AG09309 (cell line): Measurements from ENCODE around the gene CLPTM1L.

Source experiments
- DNase-seq: peaks from one replicate; pipeline ENCODE4 v3.0.0-alpha.2; 2010; ENCODE audit warnings: low read depth
- H3K4me3 ChIP-seq: 2 replicates; pipeline ENCODE4 v1.5.1; 2011; ENCODE audit warnings: mild to moderate bottlenecking, low read depth, low read length, moderate library complexity; ENCODE audit not compliant: control insufficient read depth
- TF ChIP-seq, protein P1 (sequence below): IDR thresholded peaks from 2 replicates; pipeline ENCODE4 v1.5.1; 2011; ENCODE audit warnings: mild to moderate bottlenecking, low read depth, low read length, inconsistent platforms; ENCODE audit not compliant: insufficient read depth, control insufficient read depth; ENCODE audit errors: missing control alignments

CLPTM1L gene

DNA sequence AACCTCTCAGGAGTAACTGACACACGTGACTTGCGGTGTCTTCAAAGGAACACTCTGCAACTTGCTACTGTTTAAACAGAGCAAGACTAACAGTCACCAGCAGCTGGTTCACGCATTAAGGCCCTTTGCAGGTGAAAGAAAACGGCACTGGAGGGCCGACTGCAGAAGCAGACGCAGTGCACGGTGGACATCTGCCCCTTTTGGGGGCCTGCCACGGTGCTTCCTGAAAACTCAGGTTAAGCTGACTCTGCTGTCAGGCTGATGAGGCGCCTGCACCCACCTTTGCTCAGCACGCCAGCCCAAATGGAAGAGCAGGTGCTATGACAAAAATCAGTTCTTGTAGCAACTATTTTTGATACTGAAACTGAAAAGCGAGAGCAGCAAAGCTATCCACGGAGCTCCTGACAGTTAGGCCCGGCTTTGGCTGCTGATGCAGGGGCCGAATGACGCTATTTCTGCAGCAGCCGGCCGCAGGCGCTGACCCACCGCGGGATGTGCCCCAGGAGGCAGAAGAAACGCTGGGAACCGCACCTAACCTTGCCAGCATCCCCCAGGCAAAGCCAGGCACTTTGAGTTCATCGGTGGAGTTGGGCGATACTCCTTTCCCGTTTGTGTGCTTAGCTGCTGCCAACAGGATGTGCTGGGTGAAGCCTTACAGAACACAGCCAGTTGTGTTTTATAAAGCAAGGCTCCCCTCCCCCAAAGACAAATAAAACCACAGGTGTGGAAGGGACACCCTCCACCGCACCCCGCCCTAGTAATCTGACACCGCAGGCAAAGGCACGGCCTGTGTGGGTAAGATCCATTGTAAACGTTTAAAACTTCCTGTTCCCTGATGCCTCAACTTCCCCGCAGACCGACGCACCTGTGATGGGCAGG is 29.0 kb downstream of the CLPTM1L start:
- no peak overlapping the region for H3K4me3 ChIP-seq
- TF ChIP-seq, protein P1, sequence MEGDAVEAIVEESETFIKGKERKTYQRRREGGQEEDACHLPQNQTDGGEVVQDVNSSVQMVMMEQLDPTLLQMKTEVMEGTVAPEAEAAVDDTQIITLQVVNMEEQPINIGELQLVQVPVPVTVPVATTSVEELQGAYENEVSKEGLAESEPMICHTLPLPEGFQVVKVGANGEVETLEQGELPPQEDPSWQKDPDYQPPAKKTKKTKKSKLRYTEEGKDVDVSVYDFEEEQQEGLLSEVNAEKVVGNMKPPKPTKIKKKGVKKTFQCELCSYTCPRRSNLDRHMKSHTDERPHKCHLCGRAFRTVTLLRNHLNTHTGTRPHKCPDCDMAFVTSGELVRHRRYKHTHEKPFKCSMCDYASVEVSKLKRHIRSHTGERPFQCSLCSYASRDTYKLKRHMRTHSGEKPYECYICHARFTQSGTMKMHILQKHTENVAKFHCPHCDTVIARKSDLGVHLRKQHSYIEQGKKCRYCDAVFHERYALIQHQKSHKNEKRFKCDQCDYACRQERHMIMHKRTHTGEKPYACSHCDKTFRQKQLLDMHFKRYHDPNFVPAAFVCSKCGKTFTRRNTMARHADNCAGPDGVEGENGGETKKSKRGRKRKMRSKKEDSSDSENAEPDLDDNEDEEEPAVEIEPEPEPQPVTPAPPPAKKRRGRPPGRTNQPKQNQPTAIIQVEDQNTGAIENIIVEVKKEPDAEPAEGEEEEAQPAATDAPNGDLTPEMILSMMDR = no peak
- no peak for DNase-seq

DNA sequence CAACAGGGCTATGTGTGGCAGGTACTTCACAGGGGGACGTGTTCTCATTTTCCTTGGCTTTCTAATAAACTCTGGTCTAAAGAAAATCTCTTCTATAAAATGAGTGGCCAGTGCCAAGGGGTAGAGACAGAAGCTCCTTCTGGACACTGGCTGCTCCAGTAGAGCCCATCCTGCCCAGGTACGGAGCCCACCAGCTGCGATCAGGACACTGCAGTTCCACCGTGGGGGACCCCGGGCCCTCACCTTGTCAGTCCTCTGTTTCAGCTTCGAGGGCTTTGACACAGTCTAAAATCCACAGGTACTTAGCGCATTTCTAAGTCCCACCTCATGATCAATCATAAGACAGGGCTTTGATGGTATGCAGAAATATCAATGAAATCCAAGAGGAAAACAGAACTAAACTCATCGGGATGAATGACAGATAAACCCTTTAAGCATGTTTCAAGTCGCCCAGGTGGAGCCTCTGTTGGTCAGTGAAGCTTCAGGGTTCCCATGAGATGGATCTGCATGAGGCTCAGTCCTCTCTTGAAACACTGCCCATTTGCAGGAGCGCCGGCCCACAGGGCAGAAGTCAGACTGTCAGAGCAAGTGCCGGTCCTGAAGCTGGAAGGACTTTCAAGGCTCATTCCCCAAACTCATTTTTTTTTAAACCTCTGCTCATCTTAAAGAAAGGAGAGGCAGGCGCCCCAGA is 29.7 kb downstream of the CLPTM1L start:
- TF ChIP-seq, protein P1 = no peak
- no peak for DNase-seq
- H3K4me3 ChIP-seq = no peak overlapping the region

DNA sequence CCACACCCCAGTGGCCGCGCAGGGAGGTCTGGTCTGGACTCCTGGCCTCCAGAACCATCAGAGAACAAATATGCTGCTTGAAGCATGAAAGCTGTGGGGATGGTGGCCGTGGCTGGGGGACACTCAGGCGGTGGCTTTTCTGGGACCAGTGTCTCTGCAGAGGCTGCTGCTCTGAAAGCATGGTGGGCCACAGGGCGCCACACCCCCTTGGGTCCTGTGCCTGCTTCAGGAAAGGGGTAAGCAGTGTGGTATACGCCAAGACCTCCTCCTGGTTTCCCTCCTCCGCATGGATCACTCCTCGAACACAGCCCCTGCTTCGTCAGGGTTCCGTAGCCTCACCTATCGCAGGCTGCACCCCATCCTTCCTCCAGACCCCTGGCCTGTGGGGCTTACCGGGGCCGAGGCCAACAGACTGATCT is 30.3 kb downstream of the CLPTM1L start:
- no peak overlapping the region for H3K4me3 ChIP-seq
- TF ChIP-seq, protein P1 = no peak
- no peak for DNase-seq

DNA sequence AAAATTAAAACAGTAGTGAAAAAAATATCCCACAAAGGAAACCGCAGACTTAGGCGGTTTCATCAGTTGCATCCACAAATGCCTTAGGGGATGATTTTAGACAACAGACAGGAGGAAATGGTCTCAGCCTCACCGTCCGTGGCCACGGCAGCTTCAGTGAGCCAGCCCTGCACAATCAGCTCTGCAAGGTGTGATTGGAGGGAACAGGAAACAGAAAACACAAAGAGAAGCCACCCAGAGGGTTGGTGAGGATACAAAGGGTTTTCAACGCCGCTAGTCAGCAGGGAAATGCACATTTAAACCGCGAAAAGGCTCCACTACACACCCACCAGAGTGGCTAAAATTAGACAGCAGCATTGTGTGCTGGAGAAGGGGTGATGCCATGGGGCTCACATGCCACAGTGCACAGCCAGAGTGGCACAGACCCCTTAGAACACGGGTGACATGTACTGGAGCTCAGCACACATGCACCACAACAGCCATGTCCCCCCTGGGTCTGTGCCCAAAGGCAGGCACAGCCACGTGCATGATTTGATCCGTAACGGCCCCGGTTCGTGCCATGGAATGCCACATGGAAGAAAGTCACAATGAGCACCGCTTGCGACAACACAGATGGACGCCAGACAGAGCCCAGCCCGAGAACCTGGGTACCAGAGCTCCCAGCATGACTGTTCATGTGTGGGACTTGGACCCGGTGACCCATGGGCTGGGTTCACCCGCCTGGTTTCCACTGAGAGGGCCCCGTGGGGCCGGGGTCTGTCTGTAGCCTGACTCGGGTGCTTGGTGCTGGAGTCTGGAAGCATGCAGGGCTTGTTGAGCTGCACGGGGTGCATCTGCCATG is 31.7 kb downstream of the CLPTM1L start:
- TF ChIP-seq, protein P1 = no peak
- H3K4me3 ChIP-seq = no peak overlapping the region
- no peak for DNase-seq

DNA sequence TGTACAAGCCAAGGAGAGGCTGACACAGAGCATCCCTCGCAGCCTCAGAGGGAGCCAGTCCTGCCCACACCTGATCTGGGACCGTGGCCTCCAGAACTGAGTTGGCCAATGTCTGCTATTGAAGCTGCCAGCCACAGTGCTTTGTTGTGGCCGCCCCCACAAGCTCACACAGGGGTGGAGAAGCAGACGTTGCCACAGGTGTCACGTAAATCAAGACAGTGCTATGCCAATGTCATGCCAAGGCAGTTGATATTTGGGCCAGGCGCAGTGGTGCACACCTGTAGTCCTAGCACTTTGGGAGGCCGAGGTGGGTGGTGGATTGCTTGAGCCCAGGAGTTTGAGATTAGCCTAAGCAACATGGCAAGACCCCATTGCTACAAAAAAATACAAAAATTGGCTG is 32.7 kb downstream of the CLPTM1L start:
- no peak for DNase-seq
- TF ChIP-seq, protein P1 = no peak
- H3K4me3 ChIP-seq = no peak overlapping the region

DNA sequence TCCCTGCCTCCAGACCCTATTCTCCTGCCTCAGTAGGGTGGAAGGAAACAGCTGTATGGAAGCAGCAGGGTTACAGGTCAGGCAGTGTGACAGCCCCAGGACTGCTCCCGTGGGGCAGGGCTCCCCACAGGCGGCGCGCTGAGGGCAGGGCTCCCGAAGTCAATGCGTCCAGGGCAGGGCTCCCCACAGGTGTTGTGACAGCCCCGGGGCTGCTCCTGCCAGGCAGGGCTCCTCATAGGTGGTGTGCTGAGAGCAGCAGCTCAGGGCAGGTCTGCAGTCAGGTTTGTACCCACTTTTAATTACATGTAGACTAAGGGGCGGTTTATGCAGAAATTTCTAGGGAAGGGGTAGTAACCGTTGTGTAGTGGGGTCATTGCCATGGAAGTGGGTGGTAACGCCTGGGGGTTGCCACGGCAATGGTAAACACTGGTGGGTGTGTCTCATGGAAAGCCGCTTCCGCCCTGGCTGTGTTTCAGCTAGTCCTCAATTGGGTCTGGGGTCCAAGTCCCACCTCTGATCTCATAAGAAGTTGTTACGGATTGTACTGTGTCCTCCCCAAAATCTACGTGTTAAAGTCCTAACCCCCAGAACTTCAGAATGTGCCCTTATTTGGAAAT is 33.4 kb downstream of the CLPTM1L start:
- no peak for DNase-seq
- TF ChIP-seq, protein P1 = no peak
- H3K4me3 ChIP-seq = no peak overlapping the region
